Keratinocyte (primary cell): Measurements from ENCODE around the gene PDHA1. TPM values are rescaled to one million over a fixed set of nuclear protein-coding genes. Genes with fewer than 3 reads are reported as not detected.

Experiments used
- DNase-seq: peaks from one replicate; pipeline ENCODE4 v3.0.0-alpha.2; 2011; ENCODE audit warnings: low read depth, missing footprints, low spot score
- FAIRE-seq: peaks from 2 replicates; lab custom pipeline; 2011; peaks lifted over from hg19 to GRCh38; lab: Jason Lieb, UNC
- H2AFZ ChIP-seq: 2 replicates; pipeline ENCODE4 v1.6.0; 2012; ENCODE audit warnings: low read length, control low read depth, inconsistent platforms; ENCODE audit not compliant: control insufficient read depth
- H3K27ac ChIP-seq: 2 replicates; pipeline ENCODE4 v1.5.1; 2011; ENCODE audit warnings: low read length; ENCODE audit not compliant: control insufficient read depth, insufficient read depth
- H3K27me3 ChIP-seq: 3 replicates; pipeline ENCODE4 v1.6.0; 2011; ENCODE audit warnings: low read length; ENCODE audit not compliant: control insufficient read depth, insufficient read depth; ENCODE audit errors: extremely low read depth
- H3K36me3 ChIP-seq, 2 experiments: 2 replicates in 1 of 2; 3 replicates in 1 of 2; pipeline ENCODE4 v1.5.1; 2011; ENCODE audit warnings: low read length in 2 of 2, mild to moderate bottlenecking in 1 of 2; ENCODE audit not compliant: control insufficient read depth in 2 of 2, insufficient read depth in 2 of 2; ENCODE audit errors: extremely low read depth in 1 of 2
- H3K4me1 ChIP-seq: 3 replicates; pipeline ENCODE4 v1.5.1; 2011; ENCODE audit warnings: low read length; ENCODE audit not compliant: control insufficient read depth, insufficient read depth; ENCODE audit errors: extremely low read depth
- H3K4me2 ChIP-seq: 3 replicates; pipeline ENCODE4 v1.6.0; 2011; ENCODE audit warnings: low read depth, low read length; ENCODE audit not compliant: control insufficient read depth, insufficient read depth; ENCODE audit errors: extremely low read depth
- H3K4me3 ChIP-seq, 3 experiments: fragments of 200-600 bp in 1 of 3; sonication (generic) in 1 of 3; 2 replicates in 2 of 3; 3 replicates in 1 of 3; pipeline ENCODE4 v1.5.1; 2011 to 2016; ENCODE audit warnings: low read length in 3 of 3, mild to moderate bottlenecking in 3 of 3, control low read depth in 2 of 3, inconsistent platforms in 1 of 3, low read depth in 1 of 3, mixed read lengths in 1 of 3, mixed run types in 1 of 3, moderate library complexity in 1 of 3; ENCODE audit not compliant: control insufficient read depth in 2 of 3, insufficient read depth in 2 of 3; ENCODE audit errors: extremely low read depth in 1 of 3
- H3K79me2 ChIP-seq: 2 replicates; pipeline ENCODE4 v1.6.0; 2012; ENCODE audit warnings: low read length; ENCODE audit not compliant: control insufficient read depth, insufficient read depth
- H3K9ac ChIP-seq: 3 replicates; pipeline ENCODE4 v1.6.0; 2011; ENCODE audit warnings: low read length; ENCODE audit not compliant: control insufficient read depth, insufficient read depth; ENCODE audit errors: extremely low read depth
- H3K9me1 ChIP-seq: 3 replicates; pipeline ENCODE4 v1.6.0; 2011; ENCODE audit warnings: low read length; ENCODE audit not compliant: control insufficient read depth, insufficient read depth; ENCODE audit errors: extremely low read depth
- H3K9me3 ChIP-seq: 2 replicates; pipeline ENCODE4 v1.5.1; 2012; ENCODE audit warnings: low read depth, low read length; ENCODE audit not compliant: control insufficient read depth
- H4K20me1 ChIP-seq: 3 replicates; pipeline ENCODE4 v1.6.0; 2011; ENCODE audit warnings: low read length; ENCODE audit not compliant: control insufficient read depth, insufficient read depth; ENCODE audit errors: extremely low read depth
- EZH2 ChIP-seq: IDR thresholded peaks from one replicate; pipeline ENCODE4 v1.6.1; 2012; ENCODE audit warnings: inconsistent platforms, mild to moderate bottlenecking, low read length, moderate library complexity
- dilution Hi-C: fragments of 300-500 bp; cut with MboI; formaldehyde crosslinking; loops from one replicate; pipeline ENCODE4 v1.7.0; 2020; ENCODE audit warnings: low sequenced_read_pairs; ENCODE audit not compliant: extremely low pct_ligation_motif_present
- polyA plus RNA-seq, 5 experiments: library from polyadenylated mRNA; depleted of rRNA in 3 of 5; stranded (reverse) in 3 of 5; stranded (forward) in 1 of 5; unstranded in 1 of 5; fragments of >200 nt; gene quantifications; 1 replicate in 1 of 5; 2 replicates in 3 of 5; 3 replicates in 1 of 5; pipeline versions ENCODE4 v1.2.1 to v1.2.3, GENCODE V29; 2011 to 2012; ENCODE audit warnings: missing spikeins in 2 of 5, low read depth in 1 of 5, low replicate concordance in 1 of 5
- TF ChIP-seq, protein P1 (sequence below), 3 experiments: IDR thresholded peaks in 1 of 3; conservative IDR thresholded peaks in 1 of 3; optimal IDR thresholded peaks in 1 of 3; 2 replicates in 2 of 3; 3 replicates in 1 of 3; pipeline versions ENCODE3 to v1.5.1; 2011; ENCODE audit warnings: low read length in 3 of 3, mild to moderate bottlenecking in 3 of 3, moderate library complexity in 2 of 3, control low read depth in 1 of 3, inconsistent platforms in 1 of 3; ENCODE audit not compliant: insufficient read depth in 2 of 3; ENCODE audit errors: extremely low read depth in 1 of 3

PDHA1 gene
- polyA plus RNA-seq, 1 donor (not counting 4 experiments of a cell fraction or from before 2014, with no cell fraction given), result 236 TPM

- no peak for DNase-seq
- no peak for FAIRE-seq
- dilution Hi-C loops, result no loop called here
- Histone ChIP-seq H3K36me3 (no peaks in the 10 kb centered on the region), H4K20me1 (no peaks in the 10 kb centered on the region), H3K27me3 (no peaks in the 10 kb centered on the region), H3K9me3 (no peaks in the 10 kb centered on the region), H3K4me3 (no peak overlapping the region), H3K9ac (no peak overlapping the region), H3K9me1 (no peaks in the 10 kb centered on the region), H2AFZ (no peak overlapping the region), H3K4me2 (no peak overlapping the region), H3K4me1 (peaks cover 4% of the 10 kb centered on the region), H3K27ac (no peak overlapping the region), H3K79me2 (no peaks in the 10 kb centered on the region)
- TF ChIP-seq, protein P1, sequence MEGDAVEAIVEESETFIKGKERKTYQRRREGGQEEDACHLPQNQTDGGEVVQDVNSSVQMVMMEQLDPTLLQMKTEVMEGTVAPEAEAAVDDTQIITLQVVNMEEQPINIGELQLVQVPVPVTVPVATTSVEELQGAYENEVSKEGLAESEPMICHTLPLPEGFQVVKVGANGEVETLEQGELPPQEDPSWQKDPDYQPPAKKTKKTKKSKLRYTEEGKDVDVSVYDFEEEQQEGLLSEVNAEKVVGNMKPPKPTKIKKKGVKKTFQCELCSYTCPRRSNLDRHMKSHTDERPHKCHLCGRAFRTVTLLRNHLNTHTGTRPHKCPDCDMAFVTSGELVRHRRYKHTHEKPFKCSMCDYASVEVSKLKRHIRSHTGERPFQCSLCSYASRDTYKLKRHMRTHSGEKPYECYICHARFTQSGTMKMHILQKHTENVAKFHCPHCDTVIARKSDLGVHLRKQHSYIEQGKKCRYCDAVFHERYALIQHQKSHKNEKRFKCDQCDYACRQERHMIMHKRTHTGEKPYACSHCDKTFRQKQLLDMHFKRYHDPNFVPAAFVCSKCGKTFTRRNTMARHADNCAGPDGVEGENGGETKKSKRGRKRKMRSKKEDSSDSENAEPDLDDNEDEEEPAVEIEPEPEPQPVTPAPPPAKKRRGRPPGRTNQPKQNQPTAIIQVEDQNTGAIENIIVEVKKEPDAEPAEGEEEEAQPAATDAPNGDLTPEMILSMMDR (optimal IDR thresholded peaks at IDR 0.05 in 1 of 3, IDR thresholded peaks at IDR 0.05 in 1 of 3, conservative IDR thresholded peaks at IDR 0.05 in 1 of 3; ENCODE audit: extremely low read depth in 1 of 3, insufficient read depth in 2 of 3, low read length in 3 of 3), result no peak
- no peak for TF ChIP-seq EZH2
Measured at GRCh38 chrX:19373351-19373891, 29.7 kb downstream of the PDHA1 start.

DNA sequence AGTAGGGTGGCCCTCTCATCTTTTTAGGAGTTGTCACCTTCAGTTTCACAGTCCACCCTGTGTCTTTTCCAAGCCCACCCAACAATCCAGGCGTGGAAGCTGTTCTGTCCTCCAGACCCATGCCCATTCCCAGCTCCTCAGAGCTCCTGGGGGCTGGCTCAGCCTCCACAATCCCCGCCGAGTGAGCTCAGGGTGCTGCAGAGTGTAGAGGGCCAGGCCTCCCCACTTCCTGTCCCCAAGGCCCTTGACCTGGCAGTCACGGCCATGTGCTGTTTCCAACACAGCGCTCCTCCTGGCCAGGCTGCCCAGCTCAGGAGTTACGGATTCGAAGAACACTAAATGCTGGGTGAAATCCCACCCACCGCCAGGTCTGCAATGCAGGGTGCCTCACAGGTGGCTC lies 31.8 kb downstream of the PDHA1 start:
- Histone ChIP-seq H3K9ac (no peak overlapping the region), H3K27ac (no peak overlapping the region), H4K20me1 (no peaks in the 10 kb centered on the region), H2AFZ (no peak overlapping the region), H3K27me3 (no peaks in the 10 kb centered on the region), H3K79me2 (no peaks in the 10 kb centered on the region), H3K9me3 (no peaks in the 10 kb centered on the region), H3K4me3 (no peak overlapping the region), H3K36me3 (no peaks in the 10 kb centered on the region), H3K9me1 (no peaks in the 10 kb centered on the region), H3K4me1 (peaks cover 4% of the 10 kb centered on the region), H3K4me2 (no peak overlapping the region)
- no peak for DNase-seq
- no peak for TF ChIP-seq EZH2
- TF ChIP-seq, protein P1 (optimal IDR thresholded peaks at IDR 0.05 in 1 of 3, IDR thresholded peaks at IDR 0.05 in 1 of 3, conservative IDR thresholded peaks at IDR 0.05 in 1 of 3; ENCODE audit: extremely low read depth in 1 of 3, insufficient read depth in 2 of 3, low read length in 3 of 3), result no peak
- FAIRE-seq, result no peak
- dilution Hi-C loops, result no loop called here
